K562 (cell line): Measurements from ENCODE around the gene KLF4. TPM values are rescaled to one million over a fixed set of nuclear protein-coding genes. Genes with fewer than 3 reads are reported as not detected.
A peak's percentile ranks its signal among the peaks of the same experiment; 100 is the strongest.

Experiments used
- ATAC-seq: fragments of 200-7000 bp; cut with Tn5 transposase; 3 replicates; pipeline ENCODE4 v1.9.1; 2020; ENCODE audit warnings: moderate library complexity
- BruUV-seq: library from RNA; stranded (reverse); fragments of 400-500 nt; replicated peaks from 2 replicates; lab custom pipeline; 2021; lab: Mats Ljungman, UMichigan
- CTCF ChIA-PET: fragments of 300-600 bp; formaldehyde crosslinking; extraction: SDS; loops from one replicate; lab custom pipeline; 2021; ENCODE audit warnings: low intra/inter-chr PET ratio; lab: Yijun Ruan, JAX
- POLR2A ChIA-PET: fragments of 300-600, 350-650 bp; sonication (Branson Sonifier 250); formaldehyde crosslinking; extraction: SDS; loops from one replicate; lab custom pipeline; 2021; ENCODE audit warnings: antibody characterized with exemption, inconsistent platforms; lab: Yijun Ruan, JAX
- DNase-seq, 4 experiments: peaks; one replicate each; pipeline versions ENCODE4 v3.0.0 to v3.0.0-alpha.2; 2011 to 2018; ENCODE audit warnings: low spot score in 3 of 4, mixed read lengths in 3 of 4; ENCODE audit errors: extremely low read depth in 1 of 4
- FAIRE-seq: peaks from 2 replicates; lab custom pipeline; 2011; peaks lifted over from hg19 to GRCh38; lab: Jason Lieb, UNC
- H2AFZ ChIP-seq: 2 replicates; pipeline ENCODE4 v1.6.0; 2011; ENCODE audit warnings: low read depth, low read length, control low read depth, inconsistent platforms
- H3K27ac ChIP-seq: fragments of 200-600 bp; 3 replicates; pipeline ENCODE4 v1.8.0; 2011; ENCODE audit warnings: low read depth, mild to moderate bottlenecking, control low read depth, inconsistent platforms, low read length, moderate library complexity, mixed read lengths; ENCODE audit errors: extremely low read depth
- H3K27me3 ChIP-seq, 2 experiments: fragments of 300-600 bp in 1 of 2; 2 replicates in 1 of 2; 3 replicates in 1 of 2; pipeline versions ENCODE4 v1.6.0 to v1.8.0; 2011; ENCODE audit warnings: inconsistent platforms in 2 of 2, low read length in 2 of 2, mild to moderate bottlenecking in 1 of 2, mixed read lengths in 1 of 2, moderate library complexity in 1 of 2; ENCODE audit not compliant: control insufficient read depth in 2 of 2, insufficient read depth in 2 of 2
- H3K36me3 ChIP-seq: fragments of 300-600 bp; 3 replicates; pipeline ENCODE4 v1.8.0; 2011; ENCODE audit warnings: mild to moderate bottlenecking, low read length, inconsistent platforms; ENCODE audit not compliant: control insufficient read depth, insufficient read depth
- H3K4me1 ChIP-seq, 2 experiments: fragments of 200-600 bp in 1 of 2; replicated peaks in 1 of 2; 2 replicates in 1 of 2; 3 replicates in 1 of 2; pipeline versions ENCODE4 v1.5.1 to v1.8.0; 2011; ENCODE audit warnings: inconsistent platforms in 2 of 2, low read length in 2 of 2, mild to moderate bottlenecking in 1 of 2, mixed read lengths in 1 of 2, moderate library complexity in 1 of 2; ENCODE audit not compliant: control insufficient read depth in 2 of 2, insufficient read depth in 2 of 2
- H3K4me2 ChIP-seq: 2 replicates; pipeline ENCODE4 v1.6.1; 2011; ENCODE audit warnings: low read length, control low read depth, inconsistent platforms, mixed read lengths; ENCODE audit not compliant: insufficient read depth
- H3K4me3 ChIP-seq: fragments of 200-600 bp; sonication (generic), shearing (Covaris generic); 2 replicates; pipeline ENCODE4 v1.5.1; 2016; ENCODE audit warnings: control low read depth, inconsistent platforms
- H3K79me2 ChIP-seq: fragments of 200-600 bp; 3 replicates; pipeline ENCODE4 v1.8.0; 2011; ENCODE audit warnings: low read length, inconsistent platforms; ENCODE audit not compliant: control insufficient read depth, insufficient read depth
- H3K9ac ChIP-seq, 2 experiments: 2 replicates each; pipeline versions ENCODE4 v1.6.0 to v1.6.1; 2011; ENCODE audit warnings: low read depth in 2 of 2, low read length in 2 of 2, control low read depth in 1 of 2, inconsistent platforms in 1 of 2, mild to moderate bottlenecking in 1 of 2, mixed read lengths in 1 of 2; ENCODE audit not compliant: insufficient read depth in 1 of 2
- H3K9me1 ChIP-seq: one replicate; pipeline ENCODE4 v1.6.0; 2011; ENCODE audit warnings: inconsistent platforms, mild to moderate bottlenecking, low read length, moderate library complexity; ENCODE audit not compliant: control insufficient read depth, insufficient read depth
- H3K9me3 ChIP-seq: replicated peaks from 2 replicates; pipeline ENCODE4 v1.5.1; 2011; ENCODE audit warnings: low read depth, low read length, inconsistent platforms; ENCODE audit not compliant: control insufficient read depth, insufficient read depth
- H4K20me1 ChIP-seq: replicated peaks from 2 replicates; pipeline ENCODE4 v1.6.1; 2011; ENCODE audit warnings: low read length, inconsistent platforms, mixed read lengths; ENCODE audit not compliant: control insufficient read depth, insufficient read depth
- ARNT ChIP-seq, 2 experiments: fragments of 450-650 bp; IDR thresholded peaks; 2 replicates each; pipeline ENCODE4 v1.6.1; 2016; ENCODE audit warnings: mild to moderate bottlenecking in 1 of 2
- HNRNPL ChIP-seq: fragments of 200-400 bp; formaldehyde crosslinking; IDR thresholded peaks from 2 replicates; pipeline ENCODE4 v1.6.1; 2017; ENCODE audit warnings: low read depth, mild to moderate bottlenecking, low read length
- ZBTB1 ChIP-seq: sonication (generic); formaldehyde crosslinking; IDR thresholded peaks from 2 replicates; pipeline ENCODE4 v1.8.1; 2023; ENCODE audit warnings: missing genetic modification reagents, low read depth, mild to moderate bottlenecking, borderline replicate concordance
- ZNF274 ChIP-seq: IDR thresholded peaks from 2 replicates; pipeline ENCODE4 v1.6.1; 2011; ENCODE audit warnings: low read depth, mild to moderate bottlenecking, low read length, moderate library complexity, borderline replicate concordance
- WGBS: fragments of 100-300 bp; shearing (Covaris generic); methylation state at CpG from one replicate; pipeline ENCODE4 v1.1.6; 2016; ENCODE audit warnings: low coverage, mixed read lengths; ENCODE audit not compliant: insufficient coverage; ENCODE audit errors: missing lambda C conversion rate; 5-methylcytosine and 5-hydroxymethylcytosine counted together
- in situ Hi-C: fragments of 300-500 bp; cut with MboI; formaldehyde crosslinking; loops from 4 replicates; pipeline ENCODE4 v1.15.0; 2018; ENCODE audit warnings: inconsistent platforms, mixed read lengths
- intact Hi-C: fragments of 100-400 bp; cut with micrococcal nuclease; formaldehyde crosslinking; loops from 2 replicates; pipeline ENCODE4 v1.14.2; 2022
- polyA plus RNA-seq, 8 experiments: library from polyadenylated mRNA; depleted of rRNA in 4 of 8; stranded (reverse) in 5 of 8; unstranded in 3 of 8; fragments of >200 nt; fragmentation: Nextera tagmentation in 2 of 8; fragmentation: Illumina TruSeq in 1 of 8; extraction: Ambion mirVana in 2 of 8; extraction: Trizol in 1 of 8; gene quantifications; 2 replicates each; pipeline versions ENCODE4 v1.2.1 to v1.2.3, GENCODE V29; 2011 to 2014; ENCODE audit warnings: inconsistent platforms in 1 of 8, missing spikeins in 1 of 8
- total RNA-seq, 7 experiments: library from RNA; depleted of rRNA in 6 of 7; stranded (reverse); fragments of >200 nt in 6 of 7; fragmentation: Illumina TruSeq in 2 of 7; extraction: Trizol in 2 of 7; gene quantifications; 2 replicates each; pipeline versions ENCODE4 v1.2.1 to v1.2.3, GENCODE V29; 2011 to 2021; ENCODE audit warnings: low replicate concordance in 1 of 7
- TF ChIP-seq, protein P1 (sequence below): sonication (generic); IDR thresholded peaks from 2 replicates; pipeline ENCODE4 v1.6.1; 2016
- TF ChIP-seq, protein P2 (sequence below): fragments of 450-650 bp; IDR thresholded peaks from 2 replicates; pipeline ENCODE4 v1.6.1; 2016; ENCODE audit warnings: mild to moderate bottlenecking, moderate library complexity
- TF ChIP-seq, protein P3 (sequence below), 2 experiments: IDR thresholded peaks; 2 replicates each; pipeline ENCODE4 v1.6.1; 2011; ENCODE audit warnings: borderline replicate concordance in 1 of 2, control low read depth in 1 of 2, low read depth in 1 of 2, low read length in 1 of 2, mild to moderate bottlenecking in 1 of 2, mixed read lengths in 1 of 2, moderate library complexity in 1 of 2; ENCODE audit not compliant: insufficient read depth in 1 of 2, insufficient read length in 1 of 2, poor library complexity in 1 of 2, severe bottlenecking in 1 of 2; ENCODE audit errors: extremely low read depth in 1 of 2

KLF4 gene
- total and polyA plus RNA-seq, 9 of the 15 experiments (the other 6 are each of a cell fraction or from before 2014, with no cell fraction given): 0.04 to 0.95 (median 0.22) TPM

DNA sequence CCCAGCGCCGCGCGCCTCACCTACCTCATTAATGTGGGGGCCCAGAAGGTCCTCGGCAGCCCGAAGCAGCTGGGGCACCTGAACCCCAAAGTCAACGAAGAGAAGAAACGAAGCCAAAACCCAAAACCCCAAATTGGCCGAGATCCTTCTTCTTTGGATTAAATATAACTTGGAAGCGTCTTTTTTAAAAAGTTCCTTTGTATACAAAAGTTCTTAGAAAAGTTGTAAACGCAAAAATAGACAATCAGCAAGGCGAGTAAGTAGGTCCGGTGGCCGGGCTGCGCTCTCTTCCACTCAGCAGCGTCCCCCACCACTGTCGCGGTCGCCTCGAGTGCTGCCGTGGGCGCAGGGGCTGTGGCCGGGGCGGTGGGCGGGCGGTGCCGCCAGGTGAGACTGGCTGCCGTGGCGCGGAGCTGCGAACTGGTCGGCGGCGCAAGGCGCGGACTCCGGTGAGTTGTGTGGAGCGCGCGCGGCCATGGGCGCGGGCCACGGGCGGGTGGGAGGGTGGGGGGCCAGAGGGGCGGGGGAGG is 360 bp downstream of the KLF4 start:
- POLR2A ChIA-PET: interaction anchor here (0.7 kb wide), 1 partner anchor 623 kb away, joined by 3 read pairs; no protein-coding TSS in a partner anchor
- peak overlapping the region; percentile 62 for H3K4me2 ChIP-seq
- in situ Hi-C loops (no loop called here), intact Hi-C loops (loop anchor here (10.0 kb wide), 2 partner anchors 386 to 946 kb away; no protein-coding TSS in a partner anchor)
- FAIRE-seq: no peak
- no peaks in the 10 kb centered on the region for H3K36me3 ChIP-seq
- 5% methylated on average over 18 of the region's 46 CpGs for WGBS
- no peaks in the 10 kb centered on the region; the same call in 1 of the 2 replicates for H4K20me1 ChIP-seq
- DNase-seq: no peak
- BruUV-seq: no TSS peak
- no peaks in the 10 kb centered on the region for H3K9me1 ChIP-seq
- H3K4me1 ChIP-seq: peaks cover 0 to 24% of the 10 kb centered on the region in 2 experiments; a peak in 3 of 5 replicates
- no peak overlapping the region for H3K27ac ChIP-seq
- H3K27me3 ChIP-seq: peaks cover 10 to 29% of the 10 kb centered on the region in 2 experiments; a peak in 4 of 5 replicates
- peak; percentile 79 for ATAC-seq
- peak overlapping the region; percentile 50 for H3K4me3 ChIP-seq
- no peaks in the 10 kb centered on the region for H3K79me2 ChIP-seq
- H2AFZ ChIP-seq: peak overlapping the region; percentile 86
- CTCF ChIA-PET: no interaction called here
- H3K9ac ChIP-seq: peak overlapping the region in 1 of 2 experiments; percentile 91; a peak in 3 of 4 replicates
- H3K9me3 ChIP-seq: no peaks in the 10 kb centered on the region
- TF ChIP-seq, protein P1, sequence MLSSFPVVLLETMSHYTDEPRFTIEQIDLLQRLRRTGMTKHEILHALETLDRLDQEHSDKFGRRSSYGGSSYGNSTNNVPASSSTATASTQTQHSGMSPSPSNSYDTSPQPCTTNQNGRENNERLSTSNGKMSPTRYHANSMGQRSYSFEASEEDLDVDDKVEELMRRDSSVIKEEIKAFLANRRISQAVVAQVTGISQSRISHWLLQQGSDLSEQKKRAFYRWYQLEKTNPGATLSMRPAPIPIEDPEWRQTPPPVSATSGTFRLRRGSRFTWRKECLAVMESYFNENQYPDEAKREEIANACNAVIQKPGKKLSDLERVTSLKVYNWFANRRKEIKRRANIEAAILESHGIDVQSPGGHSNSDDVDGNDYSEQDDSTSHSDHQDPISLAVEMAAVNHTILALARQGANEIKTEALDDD: no peak
- TF ChIP-seq HNRNPL: no peak
- TF ChIP-seq, protein P2, sequence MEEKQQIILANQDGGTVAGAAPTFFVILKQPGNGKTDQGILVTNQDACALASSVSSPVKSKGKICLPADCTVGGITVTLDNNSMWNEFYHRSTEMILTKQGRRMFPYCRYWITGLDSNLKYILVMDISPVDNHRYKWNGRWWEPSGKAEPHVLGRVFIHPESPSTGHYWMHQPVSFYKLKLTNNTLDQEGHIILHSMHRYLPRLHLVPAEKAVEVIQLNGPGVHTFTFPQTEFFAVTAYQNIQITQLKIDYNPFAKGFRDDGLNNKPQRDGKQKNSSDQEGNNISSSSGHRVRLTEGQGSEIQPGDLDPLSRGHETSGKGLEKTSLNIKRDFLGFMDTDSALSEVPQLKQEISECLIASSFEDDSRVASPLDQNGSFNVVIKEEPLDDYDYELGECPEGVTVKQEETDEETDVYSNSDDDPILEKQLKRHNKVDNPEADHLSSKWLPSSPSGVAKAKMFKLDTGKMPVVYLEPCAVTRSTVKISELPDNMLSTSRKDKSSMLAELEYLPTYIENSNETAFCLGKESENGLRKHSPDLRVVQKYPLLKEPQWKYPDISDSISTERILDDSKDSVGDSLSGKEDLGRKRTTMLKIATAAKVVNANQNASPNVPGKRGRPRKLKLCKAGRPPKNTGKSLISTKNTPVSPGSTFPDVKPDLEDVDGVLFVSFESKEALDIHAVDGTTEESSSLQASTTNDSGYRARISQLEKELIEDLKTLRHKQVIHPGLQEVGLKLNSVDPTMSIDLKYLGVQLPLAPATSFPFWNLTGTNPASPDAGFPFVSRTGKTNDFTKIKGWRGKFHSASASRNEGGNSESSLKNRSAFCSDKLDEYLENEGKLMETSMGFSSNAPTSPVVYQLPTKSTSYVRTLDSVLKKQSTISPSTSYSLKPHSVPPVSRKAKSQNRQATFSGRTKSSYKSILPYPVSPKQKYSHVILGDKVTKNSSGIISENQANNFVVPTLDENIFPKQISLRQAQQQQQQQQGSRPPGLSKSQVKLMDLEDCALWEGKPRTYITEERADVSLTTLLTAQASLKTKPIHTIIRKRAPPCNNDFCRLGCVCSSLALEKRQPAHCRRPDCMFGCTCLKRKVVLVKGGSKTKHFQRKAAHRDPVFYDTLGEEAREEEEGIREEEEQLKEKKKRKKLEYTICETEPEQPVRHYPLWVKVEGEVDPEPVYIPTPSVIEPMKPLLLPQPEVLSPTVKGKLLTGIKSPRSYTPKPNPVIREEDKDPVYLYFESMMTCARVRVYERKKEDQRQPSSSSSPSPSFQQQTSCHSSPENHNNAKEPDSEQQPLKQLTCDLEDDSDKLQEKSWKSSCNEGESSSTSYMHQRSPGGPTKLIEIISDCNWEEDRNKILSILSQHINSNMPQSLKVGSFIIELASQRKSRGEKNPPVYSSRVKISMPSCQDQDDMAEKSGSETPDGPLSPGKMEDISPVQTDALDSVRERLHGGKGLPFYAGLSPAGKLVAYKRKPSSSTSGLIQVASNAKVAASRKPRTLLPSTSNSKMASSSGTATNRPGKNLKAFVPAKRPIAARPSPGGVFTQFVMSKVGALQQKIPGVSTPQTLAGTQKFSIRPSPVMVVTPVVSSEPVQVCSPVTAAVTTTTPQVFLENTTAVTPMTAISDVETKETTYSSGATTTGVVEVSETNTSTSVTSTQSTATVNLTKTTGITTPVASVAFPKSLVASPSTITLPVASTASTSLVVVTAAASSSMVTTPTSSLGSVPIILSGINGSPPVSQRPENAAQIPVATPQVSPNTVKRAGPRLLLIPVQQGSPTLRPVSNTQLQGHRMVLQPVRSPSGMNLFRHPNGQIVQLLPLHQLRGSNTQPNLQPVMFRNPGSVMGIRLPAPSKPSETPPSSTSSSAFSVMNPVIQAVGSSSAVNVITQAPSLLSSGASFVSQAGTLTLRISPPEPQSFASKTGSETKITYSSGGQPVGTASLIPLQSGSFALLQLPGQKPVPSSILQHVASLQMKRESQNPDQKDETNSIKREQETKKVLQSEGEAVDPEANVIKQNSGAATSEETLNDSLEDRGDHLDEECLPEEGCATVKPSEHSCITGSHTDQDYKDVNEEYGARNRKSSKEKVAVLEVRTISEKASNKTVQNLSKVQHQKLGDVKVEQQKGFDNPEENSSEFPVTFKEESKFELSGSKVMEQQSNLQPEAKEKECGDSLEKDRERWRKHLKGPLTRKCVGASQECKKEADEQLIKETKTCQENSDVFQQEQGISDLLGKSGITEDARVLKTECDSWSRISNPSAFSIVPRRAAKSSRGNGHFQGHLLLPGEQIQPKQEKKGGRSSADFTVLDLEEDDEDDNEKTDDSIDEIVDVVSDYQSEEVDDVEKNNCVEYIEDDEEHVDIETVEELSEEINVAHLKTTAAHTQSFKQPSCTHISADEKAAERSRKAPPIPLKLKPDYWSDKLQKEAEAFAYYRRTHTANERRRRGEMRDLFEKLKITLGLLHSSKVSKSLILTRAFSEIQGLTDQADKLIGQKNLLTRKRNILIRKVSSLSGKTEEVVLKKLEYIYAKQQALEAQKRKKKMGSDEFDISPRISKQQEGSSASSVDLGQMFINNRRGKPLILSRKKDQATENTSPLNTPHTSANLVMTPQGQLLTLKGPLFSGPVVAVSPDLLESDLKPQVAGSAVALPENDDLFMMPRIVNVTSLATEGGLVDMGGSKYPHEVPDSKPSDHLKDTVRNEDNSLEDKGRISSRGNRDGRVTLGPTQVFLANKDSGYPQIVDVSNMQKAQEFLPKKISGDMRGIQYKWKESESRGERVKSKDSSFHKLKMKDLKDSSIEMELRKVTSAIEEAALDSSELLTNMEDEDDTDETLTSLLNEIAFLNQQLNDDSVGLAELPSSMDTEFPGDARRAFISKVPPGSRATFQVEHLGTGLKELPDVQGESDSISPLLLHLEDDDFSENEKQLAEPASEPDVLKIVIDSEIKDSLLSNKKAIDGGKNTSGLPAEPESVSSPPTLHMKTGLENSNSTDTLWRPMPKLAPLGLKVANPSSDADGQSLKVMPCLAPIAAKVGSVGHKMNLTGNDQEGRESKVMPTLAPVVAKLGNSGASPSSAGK: peak; percentile 42; the same call in 1 of the 2 replicates
- TF ChIP-seq ZBTB1 (CRISPR knock-in tag): no peak
- TF ChIP-seq ARNT (IDR thresholded peaks at IDR 0.05): no peak
- no peak for TF ChIP-seq ZNF274
- TF ChIP-seq, protein P3, sequence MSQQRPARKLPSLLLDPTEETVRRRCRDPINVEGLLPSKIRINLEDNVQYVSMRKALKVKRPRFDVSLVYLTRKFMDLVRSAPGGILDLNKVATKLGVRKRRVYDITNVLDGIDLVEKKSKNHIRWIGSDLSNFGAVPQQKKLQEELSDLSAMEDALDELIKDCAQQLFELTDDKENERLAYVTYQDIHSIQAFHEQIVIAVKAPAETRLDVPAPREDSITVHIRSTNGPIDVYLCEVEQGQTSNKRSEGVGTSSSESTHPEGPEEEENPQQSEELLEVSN (IDR thresholded peaks at IDR 0.05; ENCODE audit: borderline replicate concordance in 1 of 2, extremely low read depth in 1 of 2, insufficient read depth in 1 of 2, insufficient read length in 1 of 2, low read depth in 1 of 2, low read length in 1 of 2, poor library complexity in 1 of 2, severe bottlenecking in 1 of 2): peak in 1 of 2 experiments; percentile 7
